ENCODE results near the gene ASB11.

ASB11 gene

GRCh38 chrX:15315509-15315908, at the start of gene ASB11:
Gene ASB11 (minus strand): TSS chrX:15315640. CDS start chrX:15315605, 35 bp downstream.
- DNase-seq (ENCODE audit: low read depth), result no peak

GRCh38 chrX:15359701-15360100, 44.3 kb upstream of the ASB11 start:
- no peak for DNase-seq (ENCODE audit: low read depth)

GRCh38 chrX:15358533-15358932, 43.1 kb upstream of the ASB11 start:
- DNase-seq (ENCODE audit: low read depth), result no peak

- DNase-seq (ENCODE audit: low read depth), result no peak
Observed at GRCh38 chrX:15356444-15356843, 41.0 kb upstream of the ASB11 start.

GRCh38 chrX:15350329-15350996, 35.0 kb upstream of the ASB11 start:
- DNase-seq (ENCODE audit: low read depth), result no peak

- peak; percentile 58 for DNase-seq (ENCODE audit: low read depth)
Observed at GRCh38 chrX:15349046-15349445, 33.6 kb upstream of the ASB11 start.

GRCh38 chrX:15345976-15346375, 30.5 kb upstream of the ASB11 start:
- DNase-seq (ENCODE audit: low read depth), result no peak

GRCh38 chrX:15344106-15344505, 28.7 kb upstream of the ASB11 start:
- DNase-seq (ENCODE audit: low read depth), result no peak

- peak; percentile 14 for DNase-seq (ENCODE audit: low read depth)
Observed at GRCh38 chrX:15343075-15343476, 27.6 kb upstream of the ASB11 start.

- no peak for DNase-seq (ENCODE audit: low read depth)
Observed at GRCh38 chrX:15340867-15341266, 25.4 kb upstream of the ASB11 start.

- DNase-seq (ENCODE audit: low read depth), result peak; percentile 75
Observed at GRCh38 chrX:15336023-15336413, 20.6 kb upstream of the ASB11 start.

GRCh38 chrX:15335135-15336022, 19.9 kb upstream of the ASB11 start, which contains the start of gene PIGA:
Gene PIGA (minus strand): TSS chrX:15335523. CDS start chrX:15331930, 3,593 bp downstream.
- peak; percentile 95 for DNase-seq (ENCODE audit: low read depth)

GRCh38 chrX:15334561-15334960, 19.1 kb upstream of the ASB11 start:
- DNase-seq (ENCODE audit: low read depth), result peak; percentile 42

- DNase-seq (ENCODE audit: low read depth), result no peak
Observed at GRCh38 chrX:15328821-15329220, 13.4 kb upstream of the ASB11 start.

- DNase-seq (ENCODE audit: low read depth), result no peak
Observed at GRCh38 chrX:15328131-15328530, 12.7 kb upstream of the ASB11 start.

GRCh38 chrX:15322472-15322871, 7.0 kb upstream of the ASB11 start:
- DNase-seq (ENCODE audit: low read depth), result no peak

- no peak for DNase-seq (ENCODE audit: low read depth)
Observed at GRCh38 chrX:15322072-15322471, 6.6 kb upstream of the ASB11 start.

GRCh38 chrX:15321447-15321846, 6.0 kb upstream of the ASB11 start:
- no peak for DNase-seq (ENCODE audit: low read depth)

GRCh38 chrX:15320297-15320696, 4.9 kb upstream of the ASB11 start:
- DNase-seq (ENCODE audit: low read depth), result no peak

- no peak for DNase-seq (ENCODE audit: low read depth)
Observed at GRCh38 chrX:15319075-15319474, 3.6 kb upstream of the ASB11 start.

- no peak for DNase-seq (ENCODE audit: low read depth)
Observed at GRCh38 chrX:15314472-15314871, 968 bp downstream of the ASB11 start.

- no peak for DNase-seq (ENCODE audit: low read depth)
Observed at GRCh38 chrX:15311119-15311518, 4.3 kb downstream of the ASB11 start.

GRCh38 chrX:15310117-15310516, 5.3 kb downstream of the ASB11 start:
- DNase-seq (ENCODE audit: low read depth), result no peak

Measured in ELR (cell line).